ENCODE data around the gene IL22RA1. TPM values are rescaled to one million over a fixed set of nuclear protein-coding genes. Genes with fewer than 3 reads are reported as not detected.

The IL22RA1 gene
- total RNA-seq, 1 experiment from 2014 or later, result 0.13 TPM

DNA sequence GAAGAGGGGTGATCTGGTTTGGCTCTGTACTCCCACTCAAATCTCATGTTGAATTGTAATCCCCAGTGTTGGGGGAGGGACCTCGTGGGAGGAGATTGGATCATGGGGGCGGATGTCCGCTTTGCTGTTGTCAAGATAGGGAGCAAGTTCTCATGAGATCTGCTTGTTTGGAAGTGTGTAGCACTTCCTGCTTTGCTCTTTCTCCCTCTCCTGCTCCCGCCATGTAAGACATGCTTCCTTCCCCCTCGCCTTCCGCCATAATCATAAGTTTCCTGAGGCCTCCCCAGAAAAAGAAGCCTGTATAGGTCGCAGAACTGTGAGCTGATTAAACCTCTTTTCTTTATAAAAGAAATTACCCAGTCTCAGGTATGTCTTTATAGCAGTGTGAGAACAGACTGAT, 58.9 kb downstream of the IL22RA1 start:
- Histone ChIP-seq H2AK5ac (ENCODE audit: insufficient read length, low read length) (no peak overlapping the region), H2BK12ac (ENCODE audit: insufficient read length, low read depth, low read length) (no peak overlapping the region), H3K23ac (ENCODE audit: insufficient read length, low read depth, low read length) (no peak overlapping the region), H3K23me2 (ENCODE audit: insufficient read length, low read depth, low read length, poor library complexity, severe bottlenecking) (no peaks in the 10 kb centered on the region), H3K27me3 (ENCODE audit: insufficient read depth, low read length) (no peaks in the 10 kb centered on the region), H3K56ac (ENCODE audit: insufficient read length, low read depth, low read length) (no peak overlapping the region), H2BK20ac (ENCODE audit: low read depth, low read length, poor library complexity, severe bottlenecking) (no peak overlapping the region), H3K4me1 (ENCODE audit: insufficient read depth, low read length) (no peaks in the 10 kb centered on the region), H3K14ac (ENCODE audit: insufficient read depth, low read length) (no peak overlapping the region), H3K4me2 (ENCODE audit: insufficient read depth, insufficient read length, low read length) (no peak overlapping the region), H4K8ac (replicated peaks; ENCODE audit: insufficient read length, low read depth, low read length) (no peak overlapping the region), H2BK5ac (ENCODE audit: insufficient read length, low read length) (no peak overlapping the region), H3K18ac (ENCODE audit: insufficient read length, low read depth, low read length) (no peak overlapping the region), H3K9me3 (ENCODE audit: control insufficient read depth, low read depth, low read length) (no peaks in the 10 kb centered on the region), H3T11ph (ENCODE audit: low read length) (no peak overlapping the region), H4K20me1 (ENCODE audit: control insufficient read depth, insufficient read depth, insufficient read length) (no peaks in the 10 kb centered on the region), H3K79me1 (ENCODE audit: insufficient read depth, low read depth, low read length, poor library complexity, severe bottlenecking) (no peaks in the 10 kb centered on the region), H3K9ac (ENCODE audit: extremely low read depth, insufficient read length, low read length) (no peak overlapping the region), H2BK15ac (ENCODE audit: low read depth, low read length) (no peak overlapping the region), H3K4ac (ENCODE audit: low read depth, low read length) (no peak overlapping the region), H3K79me2 (ENCODE audit: insufficient read depth, low read length) (no peaks in the 10 kb centered on the region), H4K5ac (ENCODE audit: insufficient read length, low read depth, low read length) (no peak overlapping the region), H4K91ac (ENCODE audit: insufficient read length, low read depth, low read length) (no peak overlapping the region), H2BK120ac (ENCODE audit: low read depth, low read length, poor library complexity, severe bottlenecking) (no peak overlapping the region), H3K27ac (ENCODE audit: insufficient read length, low read depth, low read length) (no peak overlapping the region), H2AFZ (ENCODE audit: low read length) (no peak overlapping the region)
- H3K27me3 Mint-ChIP-seq (ENCODE audit: low read depth), result no peaks in the 10 kb centered on the region
- H3K27ac Mint-ChIP-seq, result no peak overlapping the region
- H3K9me3 Mint-ChIP-seq, result no peaks in the 10 kb centered on the region; a peak in 1 of 5 replicates
- no CpG with 5 or more reads among the region's 7 CpGs for WGBS (ENCODE audit: extremely low coverage, insufficient read length, low lambda C conversion rate)
- peaks cover 0 to 4% of the 10 kb centered on the region in 2 experiments; a peak in 1 of 4 replicates for H3K4me1 Mint-ChIP-seq
- TF ChIP-seq, protein P1, sequence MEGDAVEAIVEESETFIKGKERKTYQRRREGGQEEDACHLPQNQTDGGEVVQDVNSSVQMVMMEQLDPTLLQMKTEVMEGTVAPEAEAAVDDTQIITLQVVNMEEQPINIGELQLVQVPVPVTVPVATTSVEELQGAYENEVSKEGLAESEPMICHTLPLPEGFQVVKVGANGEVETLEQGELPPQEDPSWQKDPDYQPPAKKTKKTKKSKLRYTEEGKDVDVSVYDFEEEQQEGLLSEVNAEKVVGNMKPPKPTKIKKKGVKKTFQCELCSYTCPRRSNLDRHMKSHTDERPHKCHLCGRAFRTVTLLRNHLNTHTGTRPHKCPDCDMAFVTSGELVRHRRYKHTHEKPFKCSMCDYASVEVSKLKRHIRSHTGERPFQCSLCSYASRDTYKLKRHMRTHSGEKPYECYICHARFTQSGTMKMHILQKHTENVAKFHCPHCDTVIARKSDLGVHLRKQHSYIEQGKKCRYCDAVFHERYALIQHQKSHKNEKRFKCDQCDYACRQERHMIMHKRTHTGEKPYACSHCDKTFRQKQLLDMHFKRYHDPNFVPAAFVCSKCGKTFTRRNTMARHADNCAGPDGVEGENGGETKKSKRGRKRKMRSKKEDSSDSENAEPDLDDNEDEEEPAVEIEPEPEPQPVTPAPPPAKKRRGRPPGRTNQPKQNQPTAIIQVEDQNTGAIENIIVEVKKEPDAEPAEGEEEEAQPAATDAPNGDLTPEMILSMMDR (conservative IDR thresholded peaks at IDR 0.05), result no peak
- H3K4me3 Mint-ChIP-seq, result no peak overlapping the region
- no peaks in the 10 kb centered on the region for H3K36me3 Mint-ChIP-seq (ENCODE audit: insufficient read depth in 1 of 3, low read depth in 3 of 3)
- no peak for DNase-seq

All from H9 (cell line).